Smooth muscle cell (in vitro differentiated cells): ENCODE data around the gene PRUNE2. TPM values are rescaled to one million over a fixed set of nuclear protein-coding genes. Genes with fewer than 3 reads are reported as not detected.

ENCODE experiments used
- DNase-seq: peaks from one replicate; lab custom pipeline; 2025; ENCODE audit not compliant: unreplicated experiment; lab: John Stamatoyannopoulos, UW
- H2AFZ ChIP-seq: fragments of 200-600 bp; sonication (generic); 2 replicates; pipeline ENCODE4 v1.6.0; 2016; ENCODE audit warnings: antibody characterized with exemption, low read depth, mild to moderate bottlenecking
- H3F3A ChIP-seq: fragments of 200-600 bp; sonication (generic); 2 replicates; pipeline ENCODE4 v1.6.0; 2017; ENCODE audit warnings: antibody characterized with exemption, low read depth
- H3K27ac ChIP-seq: fragments of 200-600 bp; sonication (generic); 2 replicates; pipeline ENCODE4 v1.5.1; 2016; ENCODE audit warnings: low read depth, mild to moderate bottlenecking
- H3K27me3 ChIP-seq: fragments of 200-600 bp; sonication (generic); 2 replicates; pipeline ENCODE4 v1.6.1; 2016; ENCODE audit warnings: low read depth, mild to moderate bottlenecking
- H3K36me3 ChIP-seq: fragments of 200-600 bp; sonication (generic); 2 replicates; pipeline ENCODE4 v1.5.1; 2016; ENCODE audit warnings: low read depth
- H3K4me1 ChIP-seq: fragments of 200-600 bp; sonication (generic); 2 replicates; pipeline ENCODE4 v1.5.1; 2016; ENCODE audit warnings: low read depth
- H3K4me2 ChIP-seq: fragments of 200-600 bp; sonication (generic); 2 replicates; pipeline ENCODE4 v1.6.0; 2016; ENCODE audit warnings: mild to moderate bottlenecking
- H3K4me3 ChIP-seq: fragments of 200-600 bp; sonication (generic); 2 replicates; pipeline ENCODE4 v1.5.1; 2016; ENCODE audit warnings: mild to moderate bottlenecking
- H3K79me2 ChIP-seq: fragments of 200-600 bp; sonication (generic); 2 replicates; pipeline ENCODE4 v1.6.0; 2016; ENCODE audit warnings: low read depth, mild to moderate bottlenecking
- H3K9ac ChIP-seq: fragments of 200-600 bp; sonication (generic); 2 replicates; pipeline ENCODE4 v1.6.0; 2016; ENCODE audit warnings: low read depth
- H3K9me3 ChIP-seq: fragments of 200-600 bp; sonication (generic); replicated peaks from 2 replicates; pipeline ENCODE4 v1.5.1; 2016; ENCODE audit warnings: low read depth
- H4K20me1 ChIP-seq: fragments of 200-600 bp; sonication (generic); 2 replicates; pipeline ENCODE4 v1.6.0; 2016; ENCODE audit warnings: low read depth
- WGBS: methylation state at CpG from one replicate; pipeline ENCODE4 v1.1.7; 2016; ENCODE audit warnings: low lambda C conversion rate; 5-methylcytosine and 5-hydroxymethylcytosine counted together
- polyA plus RNA-seq: library from polyadenylated mRNA; unstranded; fragments of >200 nt; fragmentation: Nextera tagmentation; extraction: Ambion mirVana; gene quantifications from 2 replicates; pipeline ENCODE4 v1.2.1, GENCODE V29; 2016
- total RNA-seq: library from RNA; depleted of rRNA; stranded (reverse); fragments of >200 nt; gene quantifications from 2 replicates; pipeline ENCODE4 v1.2.3, GENCODE V29; 2014
- TF ChIP-seq, protein P1 (sequence below): fragments of 200-600 bp; sonication (generic); IDR thresholded peaks from 2 replicates; pipeline ENCODE4 v1.5.1; 2017; ENCODE audit warnings: borderline replicate concordance, mild to moderate bottlenecking, antibody characterized with exemption; ENCODE audit not compliant: insufficient read depth, poor library complexity, severe bottlenecking

PRUNE2 gene
- total and polyA plus RNA-seq, 2 experiments from 2014 or later, result 0.79 to 1.9 TPM

- TF ChIP-seq, protein P1, sequence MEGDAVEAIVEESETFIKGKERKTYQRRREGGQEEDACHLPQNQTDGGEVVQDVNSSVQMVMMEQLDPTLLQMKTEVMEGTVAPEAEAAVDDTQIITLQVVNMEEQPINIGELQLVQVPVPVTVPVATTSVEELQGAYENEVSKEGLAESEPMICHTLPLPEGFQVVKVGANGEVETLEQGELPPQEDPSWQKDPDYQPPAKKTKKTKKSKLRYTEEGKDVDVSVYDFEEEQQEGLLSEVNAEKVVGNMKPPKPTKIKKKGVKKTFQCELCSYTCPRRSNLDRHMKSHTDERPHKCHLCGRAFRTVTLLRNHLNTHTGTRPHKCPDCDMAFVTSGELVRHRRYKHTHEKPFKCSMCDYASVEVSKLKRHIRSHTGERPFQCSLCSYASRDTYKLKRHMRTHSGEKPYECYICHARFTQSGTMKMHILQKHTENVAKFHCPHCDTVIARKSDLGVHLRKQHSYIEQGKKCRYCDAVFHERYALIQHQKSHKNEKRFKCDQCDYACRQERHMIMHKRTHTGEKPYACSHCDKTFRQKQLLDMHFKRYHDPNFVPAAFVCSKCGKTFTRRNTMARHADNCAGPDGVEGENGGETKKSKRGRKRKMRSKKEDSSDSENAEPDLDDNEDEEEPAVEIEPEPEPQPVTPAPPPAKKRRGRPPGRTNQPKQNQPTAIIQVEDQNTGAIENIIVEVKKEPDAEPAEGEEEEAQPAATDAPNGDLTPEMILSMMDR, result no peak
- no peak overlapping the region for H3K4me3 ChIP-seq
- no peaks in the 10 kb centered on the region for H3K9me3 ChIP-seq
- WGBS, result 60% methylated on average over 5 of the region's 5 CpGs
- H3F3A ChIP-seq, result no peaks in the 10 kb centered on the region
- H3K79me2 ChIP-seq, result no peaks in the 10 kb centered on the region
- H3K4me2 ChIP-seq, result no peak overlapping the region
- peaks cover 4% of the 10 kb centered on the region for H3K4me1 ChIP-seq
- H3K27me3 ChIP-seq, result no peaks in the 10 kb centered on the region
- no peaks in the 10 kb centered on the region for H3K36me3 ChIP-seq
- no peak overlapping the region for H2AFZ ChIP-seq
- peak overlapping the region; percentile 49 for H3K27ac ChIP-seq
- no peak overlapping the region for H3K9ac ChIP-seq
- no peak for DNase-seq
- no peaks in the 10 kb centered on the region for H4K20me1 ChIP-seq
Observed at GRCh38 chr9:76642701-76643209, 263.2 kb downstream of the PRUNE2 start.

GRCh38 chr9:76642074-76642473 lies 263.8 kb downstream of the PRUNE2 start:
- H3F3A ChIP-seq, result no peaks in the 10 kb centered on the region
- H3K36me3 ChIP-seq, result no peaks in the 10 kb centered on the region
- H4K20me1 ChIP-seq, result no peaks in the 10 kb centered on the region
- H3K4me3 ChIP-seq, result no peak overlapping the region
- no peak overlapping the region for H3K9ac ChIP-seq
- no peak overlapping the region for H3K27ac ChIP-seq
- H2AFZ ChIP-seq, result no peak overlapping the region
- no peaks in the 10 kb centered on the region for H3K27me3 ChIP-seq
- H3K9me3 ChIP-seq, result no peaks in the 10 kb centered on the region
- no peaks in the 10 kb centered on the region for H3K79me2 ChIP-seq
- H3K4me2 ChIP-seq, result no peak overlapping the region
- TF ChIP-seq, protein P1, result no peak
- H3K4me1 ChIP-seq, result peaks cover 4% of the 10 kb centered on the region
- 81% methylated on average over 1 of the region's 1 CpG for WGBS
- no peak for DNase-seq

DNA sequence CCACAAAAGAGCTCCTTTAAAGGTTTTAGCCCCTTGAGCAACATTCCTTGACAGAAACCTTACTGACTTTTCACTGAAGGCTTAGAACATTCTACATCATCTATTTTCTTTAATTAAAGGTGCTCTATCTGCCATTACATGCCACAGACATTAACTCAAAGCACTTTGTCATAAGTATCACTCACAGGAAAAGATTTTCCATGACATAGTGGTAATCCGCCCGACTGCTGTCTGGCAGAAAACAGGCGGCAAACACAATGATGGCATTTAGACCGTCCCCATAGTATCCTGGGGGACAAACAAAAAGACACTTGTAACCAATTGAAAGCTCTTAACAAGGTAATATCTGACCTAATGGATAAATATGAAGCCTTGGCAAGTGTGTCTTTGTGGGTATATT lies 267.9 kb downstream of the PRUNE2 start:
- Histone ChIP-seq H3K4me2 (no peak overlapping the region), H3K9ac (peak overlapping the region; percentile 74), H3K9me3 (no peaks in the 10 kb centered on the region), H4K20me1 (no peaks in the 10 kb centered on the region), H3K36me3 (no peaks in the 10 kb centered on the region), H3K79me2 (no peaks in the 10 kb centered on the region), H3F3A (no peaks in the 10 kb centered on the region), H3K27me3 (no peaks in the 10 kb centered on the region), H3K27ac (peak overlapping the region; percentile 92), H2AFZ (no peak overlapping the region), H3K4me1 (peaks cover 4% of the 10 kb centered on the region), H3K4me3 (no peak overlapping the region)
- no peak for DNase-seq
- TF ChIP-seq, protein P1, result no peak
- 68% methylated on average over 4 of the region's 4 CpGs for WGBS

DNA sequence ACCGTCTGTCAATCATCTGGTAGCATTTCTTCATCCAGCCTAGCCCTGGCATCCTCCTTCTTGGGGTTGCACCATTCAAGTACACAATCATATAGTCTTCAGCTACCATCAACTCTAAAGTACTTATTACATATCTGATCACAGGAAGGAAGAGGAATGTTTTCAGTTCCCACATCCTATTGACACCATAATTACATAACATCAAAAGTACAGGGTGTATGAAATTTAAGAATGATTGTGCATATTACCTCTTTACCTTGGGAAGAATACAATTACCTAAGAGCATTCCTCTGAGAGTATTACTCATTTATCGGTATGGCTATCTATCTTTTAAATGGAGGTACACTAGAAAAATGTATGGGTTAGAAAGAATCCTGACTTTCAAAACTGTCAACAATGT lies 268.5 kb downstream of the PRUNE2 start:
- peaks cover 4% of the 10 kb centered on the region for H3K4me1 ChIP-seq
- no peaks in the 10 kb centered on the region for H3K27me3 ChIP-seq
- H3K9me3 ChIP-seq, result no peaks in the 10 kb centered on the region
- H3K4me2 ChIP-seq, result no peak overlapping the region
- no peaks in the 10 kb centered on the region for H3K36me3 ChIP-seq
- H4K20me1 ChIP-seq, result no peaks in the 10 kb centered on the region
- peak overlapping the region; percentile 74 for H3K9ac ChIP-seq
- 87% methylated on average over 2 of the region's 2 CpGs for WGBS
- H2AFZ ChIP-seq, result no peak overlapping the region
- TF ChIP-seq, protein P1, result no peak
- no peaks in the 10 kb centered on the region for H3F3A ChIP-seq
- DNase-seq, result no peak
- H3K27ac ChIP-seq, result peak overlapping the region; percentile 92
- no peak overlapping the region for H3K4me3 ChIP-seq
- no peaks in the 10 kb centered on the region for H3K79me2 ChIP-seq
